ENCODE data around the gene PTGDR2. TPM values are rescaled to one million over a fixed set of nuclear protein-coding genes. Genes with fewer than 3 reads are reported as not detected.

Gene PTGDR2
- total RNA-seq, 1 experiment from 2014 or later, result 0.31 TPM

- intact Hi-C loops (cut with micrococcal nuclease; ENCODE audit: unreplicated experiment), result no loop called here
- no peaks in the 10 kb centered on the region for H3K9me3 Mint-ChIP-seq (ENCODE audit: low read depth, unreplicated experiment)
- no peak for TF ChIP-seq CTCF (IDR thresholded peaks at IDR 0.05; ENCODE audit: unreplicated experiment)
- H3K4me3 Mint-ChIP-seq (ENCODE audit: low read depth, unreplicated experiment), result peak overlapping the region; percentile 93
- CTCF ChIA-PET, result no interaction called here
- H3K27ac Mint-ChIP-seq (ENCODE audit: unreplicated experiment), result no peak overlapping the region
- no TSS peak for BruUV-seq (replicated peaks)
- H3K27me3 Mint-ChIP-seq (ENCODE audit: unreplicated experiment), result no peaks in the 10 kb centered on the region
- DNase-seq, result no peak
- H3K36me3 Mint-ChIP-seq (ENCODE audit: insufficient read depth, unreplicated experiment), result peaks cover 69% of the 10 kb centered on the region
- peaks cover 39% of the 10 kb centered on the region for H3K4me1 Mint-ChIP-seq (ENCODE audit: low read depth, unreplicated experiment)
Measured at GRCh38 chr11:60845338-60845737, 10.4 kb downstream of the PTGDR2 start.

DNA sequence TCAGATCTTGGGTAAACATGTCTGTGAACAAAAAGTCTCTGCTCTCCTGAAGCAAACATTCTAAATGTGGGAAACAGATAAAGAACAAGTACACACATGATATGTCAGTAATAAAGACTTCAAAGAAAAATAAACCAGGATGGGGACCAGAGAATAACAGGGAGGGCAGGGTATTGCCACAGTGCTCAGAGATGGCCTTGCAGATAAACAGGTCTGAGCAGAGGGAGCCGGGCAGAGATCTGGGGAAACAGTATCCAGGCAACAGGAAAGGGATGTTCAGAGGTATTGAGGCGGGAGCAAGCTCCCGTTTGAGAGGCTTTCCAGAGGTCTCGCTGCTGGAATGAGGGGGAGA, 10.9 kb downstream of the PTGDR2 start:
- H3K36me3 Mint-ChIP-seq (ENCODE audit: insufficient read depth, unreplicated experiment), result peaks cover 67% of the 10 kb centered on the region

DNA sequence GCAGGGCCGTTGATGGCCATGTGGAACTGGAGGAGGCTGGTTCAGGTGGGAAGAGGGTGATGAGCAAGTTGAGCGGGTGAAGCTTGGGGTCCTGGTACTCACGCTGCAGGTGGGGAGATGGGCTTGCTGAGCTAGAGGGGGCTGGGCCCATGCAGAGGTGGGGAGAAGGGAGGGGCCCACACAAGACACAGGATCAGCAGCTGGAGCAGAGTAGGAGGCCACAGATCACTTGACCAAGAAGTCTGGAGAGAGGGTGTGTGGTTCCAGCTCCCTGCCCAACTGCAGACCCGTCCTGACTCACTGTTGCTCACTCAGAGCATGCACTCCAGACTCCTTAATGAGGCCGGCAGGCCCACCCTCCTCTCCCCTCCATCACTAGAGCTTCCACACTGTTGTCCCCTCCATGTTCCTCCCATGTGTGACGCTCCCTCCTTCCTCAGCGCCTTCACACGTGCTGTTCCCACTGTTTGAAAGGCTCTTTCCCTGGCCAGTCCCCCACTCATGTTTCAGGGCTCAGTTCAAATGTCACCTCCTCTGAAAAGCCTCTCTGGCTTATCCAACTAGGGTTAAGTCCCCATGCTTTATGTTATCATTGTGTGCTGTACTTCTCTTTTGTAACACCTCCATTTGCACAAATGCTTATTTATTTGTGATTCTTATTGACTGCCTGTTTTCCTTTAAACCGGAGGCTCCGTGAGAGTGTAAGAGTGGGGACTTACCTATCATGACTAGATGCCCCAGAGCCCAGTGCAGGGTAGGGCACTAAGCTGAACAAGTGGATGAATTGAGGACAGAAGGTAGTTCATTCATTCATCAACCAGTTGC, 11.5 kb downstream of the PTGDR2 start:
- Mint-ChIP-seq H3K27ac (ENCODE audit: unreplicated experiment) (peak overlapping the region; percentile 28), H3K4me1 (ENCODE audit: low read depth, unreplicated experiment) (peaks cover 39% of the 10 kb centered on the region), H3K9me3 (ENCODE audit: low read depth, unreplicated experiment) (no peaks in the 10 kb centered on the region), H3K4me3 (ENCODE audit: low read depth, unreplicated experiment) (peak overlapping the region; percentile 93), H3K27me3 (ENCODE audit: unreplicated experiment) (no peaks in the 10 kb centered on the region), H3K36me3 (ENCODE audit: insufficient read depth, unreplicated experiment) (peaks cover 64% of the 10 kb centered on the region)
- BruUV-seq (replicated peaks), result no TSS peak
- CTCF ChIA-PET, result no interaction called here
- no peak for TF ChIP-seq CTCF (IDR thresholded peaks at IDR 0.05; ENCODE audit: unreplicated experiment)
- DNase-seq, result no peak
- intact Hi-C loops (cut with micrococcal nuclease; ENCODE audit: unreplicated experiment), result no loop called here

More for the DNA sequence above, 10.9 kb downstream of the PTGDR2 start:
- no TSS peak for BruUV-seq (replicated peaks)
- no peak for TF ChIP-seq CTCF (IDR thresholded peaks at IDR 0.05; ENCODE audit: unreplicated experiment)
- peaks cover 39% of the 10 kb centered on the region for H3K4me1 Mint-ChIP-seq (ENCODE audit: low read depth, unreplicated experiment)
- DNase-seq, result no peak
- no peak overlapping the region for H3K27ac Mint-ChIP-seq (ENCODE audit: unreplicated experiment)
- intact Hi-C loops (cut with micrococcal nuclease; ENCODE audit: unreplicated experiment), result no loop called here
- peak overlapping the region; percentile 93 for H3K4me3 Mint-ChIP-seq (ENCODE audit: low read depth, unreplicated experiment)
- H3K27me3 Mint-ChIP-seq (ENCODE audit: unreplicated experiment), result no peaks in the 10 kb centered on the region
- CTCF ChIA-PET, result no interaction called here
- no peaks in the 10 kb centered on the region for H3K9me3 Mint-ChIP-seq (ENCODE audit: low read depth, unreplicated experiment)

GRCh38 chr11:60842668-60843600, 12.8 kb downstream of the PTGDR2 start:
- no peak for DNase-seq
- H3K9me3 Mint-ChIP-seq (ENCODE audit: low read depth, unreplicated experiment), result no peaks in the 10 kb centered on the region
- no peaks in the 10 kb centered on the region for H3K27me3 Mint-ChIP-seq (ENCODE audit: unreplicated experiment)
- H3K36me3 Mint-ChIP-seq (ENCODE audit: insufficient read depth, unreplicated experiment), result peaks cover 56% of the 10 kb centered on the region
- no TSS peak for BruUV-seq (replicated peaks)
- CTCF ChIA-PET, result no interaction called here
- peak overlapping the region; percentile 93 for H3K4me3 Mint-ChIP-seq (ENCODE audit: low read depth, unreplicated experiment)
- peak overlapping the region; percentile 58 for H3K27ac Mint-ChIP-seq (ENCODE audit: unreplicated experiment)
- H3K4me1 Mint-ChIP-seq (ENCODE audit: low read depth, unreplicated experiment), result peaks cover 39% of the 10 kb centered on the region
- intact Hi-C loops (cut with micrococcal nuclease; ENCODE audit: unreplicated experiment), result no loop called here
- no peak for TF ChIP-seq CTCF (IDR thresholded peaks at IDR 0.05; ENCODE audit: unreplicated experiment)

Measured in Calu3 (cell line).